Measurements from ENCODE around the gene KNL1.
"Not testable (repeated sequence)": the region's sequence is repeated elsewhere in the genome, so short reads cannot be mapped to it uniquely, and the experiment has no call there.

The KNL1 gene

GRCh38 chr15:40581796-40582195, 12.3 kb upstream of the KNL1 start:
- DNase-seq (ENCODE audit: low read depth), result not testable (repeated sequence)

GRCh38 chr15:40582726-40583246, 11.3 kb upstream of the KNL1 start:
- peak; percentile 3 for DNase-seq (ENCODE audit: low read depth)

GRCh38 chr15:40584191-40584590, 9.9 kb upstream of the KNL1 start:
- no peak for DNase-seq (ENCODE audit: low read depth)

- DNase-seq (ENCODE audit: low read depth), result no peak
Observed at GRCh38 chr15:40590667-40591050, 3.4 kb upstream of the KNL1 start.

- DNase-seq (ENCODE audit: low read depth), result no peak
Observed at GRCh38 chr15:40591389-40591788, 2.7 kb upstream of the KNL1 start.

GRCh38 chr15:40593165-40593564, 884 bp upstream of the KNL1 start:
- DNase-seq (ENCODE audit: low read depth), result no peak

GRCh38 chr15:40594429-40594836, 384 bp downstream of the KNL1 start:
- DNase-seq (ENCODE audit: low read depth), result peak; percentile 24

- DNase-seq (ENCODE audit: low read depth), result no peak
Observed at GRCh38 chr15:40595219-40595618, 1.2 kb downstream of the KNL1 start.

GRCh38 chr15:40595773-40596172, 1.7 kb downstream of the KNL1 start:
- DNase-seq (ENCODE audit: low read depth), result no peak

GRCh38 chr15:40597024-40597423, 3.0 kb downstream of the KNL1 start:
- DNase-seq (ENCODE audit: low read depth), result no peak

GRCh38 chr15:40598126-40598525, 4.1 kb downstream of the KNL1 start:
- DNase-seq (ENCODE audit: low read depth), result no peak

GRCh38 chr15:40598672-40599071, 4.6 kb downstream of the KNL1 start:
- no peak for DNase-seq (ENCODE audit: low read depth)

GRCh38 chr15:40600956-40601355, 6.9 kb downstream of the KNL1 start:
- DNase-seq (ENCODE audit: low read depth), result no peak

GRCh38 chr15:40603935-40604334, 9.9 kb downstream of the KNL1 start:
- no peak for DNase-seq (ENCODE audit: low read depth)

GRCh38 chr15:40613080-40613479, 19.0 kb downstream of the KNL1 start:
- DNase-seq (ENCODE audit: low read depth), result no peak

- no peak for DNase-seq (ENCODE audit: low read depth)
Observed at GRCh38 chr15:40618023-40618422, 24.0 kb downstream of the KNL1 start.

- no peak for DNase-seq (ENCODE audit: low read depth)
Observed at GRCh38 chr15:40618906-40619305, 24.9 kb downstream of the KNL1 start.

- DNase-seq (ENCODE audit: low read depth), result no peak
Observed at GRCh38 chr15:40623361-40623760, 29.3 kb downstream of the KNL1 start.

- no peak for DNase-seq (ENCODE audit: low read depth)
Observed at GRCh38 chr15:40630313-40630712, 36.3 kb downstream of the KNL1 start.

- no peak for DNase-seq (ENCODE audit: low read depth)
Observed at GRCh38 chr15:40633178-40633577, 39.1 kb downstream of the KNL1 start.

- DNase-seq (ENCODE audit: low read depth), result no peak
Observed at GRCh38 chr15:40637221-40637745, 43.2 kb downstream of the KNL1 start.

- DNase-seq (ENCODE audit: low read depth), result no peak
Observed at GRCh38 chr15:40639677-40640076, 45.6 kb downstream of the KNL1 start.

GRCh38 chr15:40647523-40647922, 53.5 kb downstream of the KNL1 start:
- DNase-seq (ENCODE audit: low read depth), result no peak

GRCh38 chr15:40650479-40650878, 56.4 kb downstream of the KNL1 start:
- no peak for DNase-seq (ENCODE audit: low read depth)

- no peak for DNase-seq (ENCODE audit: low read depth)
Observed at GRCh38 chr15:40660686-40661085, 66.6 kb downstream of the KNL1 start.

Data from fibroblast of the conjunctiva (primary cell).